MM.1S (cell line): Measurements from ENCODE around the gene ADGRE2.

Experiments used
- CTCF ChIP-seq: fragments of 300-600 bp; sonication (generic); IDR thresholded peaks from 2 replicates; pipeline ENCODE4 v1.5.1; 2016; ENCODE audit warnings: antibody characterized with exemption, low read length, mixed read lengths
- EZH2 ChIP-seq: fragments of 300-600 bp; sonication (generic); optimal IDR thresholded peaks from 2 replicates; pipeline ENCODE3; 2017; ENCODE audit warnings: low read depth, mild to moderate bottlenecking, antibody characterized with exemption, low read length, mixed read lengths
- EZH2phosphoT487 ChIP-seq: fragments of 300-600 bp; sonication (generic); IDR thresholded peaks from 2 replicates; pipeline ENCODE4 v1.6.1; 2018; ENCODE audit warnings: antibody characterized with exemption, low read length

DNA sequence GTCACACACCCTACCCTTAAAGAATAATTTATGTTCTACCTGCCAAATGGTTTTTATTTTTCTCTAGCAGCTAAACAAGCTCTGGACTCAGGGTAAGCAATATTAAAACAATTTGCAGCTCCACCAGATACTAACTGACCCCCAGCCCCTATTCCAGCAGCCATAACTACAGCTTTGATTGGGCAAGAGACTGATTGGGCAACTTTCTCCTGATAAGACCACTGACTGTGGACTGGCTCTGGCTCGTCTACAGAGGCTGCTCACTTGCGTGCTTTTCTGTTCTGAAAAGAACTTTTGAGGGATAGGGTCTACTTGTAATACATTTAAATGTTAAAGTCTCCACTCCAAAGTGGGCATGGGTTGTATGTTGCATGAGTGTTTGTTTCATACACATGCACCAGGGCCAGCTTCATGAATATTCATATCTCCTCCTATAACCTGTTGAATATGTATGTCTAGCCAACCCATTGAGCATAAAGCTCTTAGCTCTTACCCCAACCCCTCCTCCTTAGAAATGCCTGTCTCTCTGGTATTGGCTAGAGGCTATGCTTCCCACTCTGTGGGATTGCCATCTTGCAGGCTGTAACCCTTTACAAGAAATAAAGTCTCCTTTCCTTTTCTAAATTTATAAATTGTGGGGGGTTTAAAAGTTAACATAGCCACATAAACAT is 36.8 kb upstream of the ADGRE2 start:
- TF ChIP-seq CTCF (no peak), EZH2 (no peak), EZH2phosphoT487 (no peak)
